Endothelial cell of umbilical vein (primary cell): ENCODE results near the gene LCMT1. TPM values are rescaled to one million over a fixed set of nuclear protein-coding genes. Genes with fewer than 3 reads are reported as not detected.
"Not testable (repeated sequence)": the region's sequence is repeated elsewhere in the genome, so short reads cannot be mapped to it uniquely, and the experiment has no call there.

Source experiments
- BruUV-seq: library from RNA; stranded (reverse); fragments of 400-500 nt; replicated peaks from 2 replicates; lab custom pipeline; 2021; lab: Mats Ljungman, UMichigan
- CTCF ChIA-PET: fragments of 300-600, 350-600 bp; sonication (Branson Sonifier 250); formaldehyde crosslinking; loops from one replicate; lab custom pipeline; 2021; ENCODE audit warnings: antibody characterized with exemption, inconsistent platforms; lab: Charles Lee
- POLR2A ChIA-PET: fragments of 300-600, 350-600 bp; sonication (Branson Sonifier 250); formaldehyde crosslinking; loops from one replicate; lab custom pipeline; 2021; ENCODE audit warnings: antibody characterized with exemption, inconsistent platforms; lab: Charles Lee
- DNase-seq: peaks from one replicate; pipeline ENCODE4 v3.0.0-alpha.2; 2011; ENCODE audit warnings: low read depth, low spot score
- FAIRE-seq: peaks from 2 replicates; lab custom pipeline; 2011; peaks lifted over from hg19 to GRCh38; lab: Jason Lieb, UNC
- H2AFZ ChIP-seq: 2 replicates; pipeline ENCODE4 v1.6.0; 2012; ENCODE audit warnings: low read depth, low read length, control low read depth, inconsistent platforms
- H3K27ac ChIP-seq: 2 replicates; pipeline ENCODE4 v1.5.1; 2011; ENCODE audit warnings: low read depth, mild to moderate bottlenecking, control low read depth, low read length, moderate library complexity; ENCODE audit not compliant: insufficient read depth
- H3K27me3 ChIP-seq, 2 experiments: 2 replicates each; pipeline versions ENCODE4 v1.6.0 to v1.6.1; 2011; ENCODE audit warnings: low read length in 2 of 2, mixed read lengths in 1 of 2; ENCODE audit not compliant: control insufficient read depth in 2 of 2, insufficient read depth in 2 of 2
- H3K36me3 ChIP-seq, 2 experiments: 2 replicates in 1 of 2; 3 replicates in 1 of 2; pipeline ENCODE4 v1.5.1; 2011; ENCODE audit warnings: low read length in 2 of 2, mild to moderate bottlenecking in 1 of 2, moderate library complexity in 1 of 2; ENCODE audit not compliant: control insufficient read depth in 2 of 2, insufficient read depth in 2 of 2; ENCODE audit errors: extremely low read depth in 1 of 2
- H3K4me1 ChIP-seq: 3 replicates; pipeline ENCODE4 v1.5.1; 2011; ENCODE audit warnings: mild to moderate bottlenecking, low read length; ENCODE audit not compliant: control insufficient read depth, insufficient read depth; ENCODE audit errors: extremely low read depth
- H3K4me2 ChIP-seq: 2 replicates; pipeline ENCODE4 v1.6.1; 2011; ENCODE audit warnings: low read length, control low read depth, mixed read lengths; ENCODE audit not compliant: insufficient read depth
- H3K4me3 ChIP-seq, 3 experiments: fragments of 200-600 bp in 1 of 3; sonication (generic), shearing (Covaris generic) in 1 of 3; replicated peaks in 1 of 3; 2 replicates each; pipeline ENCODE4 v1.5.1; 2011 to 2016; ENCODE audit warnings: control low read depth in 3 of 3, low read length in 3 of 3, mild to moderate bottlenecking in 2 of 3, inconsistent platforms in 1 of 3, low read depth in 1 of 3, moderate library complexity in 1 of 3; ENCODE audit not compliant: insufficient read depth in 1 of 3
- H3K79me2 ChIP-seq: 2 replicates; pipeline ENCODE4 v1.6.0; 2012; ENCODE audit warnings: low read length, inconsistent platforms; ENCODE audit not compliant: control insufficient read depth, insufficient read depth
- H3K9ac ChIP-seq: replicated peaks from 2 replicates; pipeline ENCODE3; 2011; ENCODE audit warnings: low read length, control low read depth; ENCODE audit not compliant: insufficient read depth; ENCODE audit errors: extremely low read depth
- H3K9me1 ChIP-seq: replicated peaks from 3 replicates; pipeline ENCODE4 v1.6.0; 2011; ENCODE audit warnings: mild to moderate bottlenecking, low read length; ENCODE audit not compliant: control insufficient read depth, insufficient read depth; ENCODE audit errors: extremely low read depth
- H3K9me3 ChIP-seq: replicated peaks from 2 replicates; pipeline ENCODE4 v1.5.1; 2012; ENCODE audit warnings: low read length, inconsistent platforms; ENCODE audit not compliant: control insufficient read depth, insufficient read depth
- H4K20me1 ChIP-seq: replicated peaks from 2 replicates; pipeline ENCODE3; 2011; ENCODE audit warnings: mild to moderate bottlenecking, low read length; ENCODE audit not compliant: control insufficient read depth, insufficient read depth; ENCODE audit errors: extremely low read depth
- GATA2 ChIP-seq: IDR thresholded peaks from 2 replicates; pipeline ENCODE4 v1.7.0; 2011; ENCODE audit warnings: low read depth, mild to moderate bottlenecking, moderate library complexity, mixed read lengths, low read length; ENCODE audit not compliant: insufficient read length, insufficient read depth
- dilution Hi-C: fragments of 300-500 bp; cut with MboI; formaldehyde crosslinking; loops from one replicate; pipeline ENCODE4 v1.15.0; 2019; ENCODE audit warnings: low sequenced_read_pairs; ENCODE audit not compliant: extremely low pct_ligation_motif_present
- intact Hi-C: fragments of 100-400 bp; cut with micrococcal nuclease; formaldehyde crosslinking; loops from one replicate; pipeline ENCODE4 v1.10.0; 2022
- polyA plus RNA-seq, 4 experiments: library from polyadenylated mRNA; depleted of rRNA in 3 of 4; stranded (reverse) in 3 of 4; unstranded in 1 of 4; fragments of >200 nt; gene quantifications; 2 replicates each; pipeline versions ENCODE4 v1.2.1 to v1.2.3, GENCODE V29; 2011 to 2012; ENCODE audit warnings: missing spikeins in 1 of 4
- total RNA-seq: library from RNA; stranded (reverse); gene quantifications from 2 replicates; pipeline ENCODE4 v1.2.3, GENCODE V29; 2021

Gene LCMT1
- total and polyA plus RNA-seq, 2 donors (not counting 3 experiments of a cell fraction or from before 2014, with no cell fraction given) = 23.5 to 36.2 TPM

DNA sequence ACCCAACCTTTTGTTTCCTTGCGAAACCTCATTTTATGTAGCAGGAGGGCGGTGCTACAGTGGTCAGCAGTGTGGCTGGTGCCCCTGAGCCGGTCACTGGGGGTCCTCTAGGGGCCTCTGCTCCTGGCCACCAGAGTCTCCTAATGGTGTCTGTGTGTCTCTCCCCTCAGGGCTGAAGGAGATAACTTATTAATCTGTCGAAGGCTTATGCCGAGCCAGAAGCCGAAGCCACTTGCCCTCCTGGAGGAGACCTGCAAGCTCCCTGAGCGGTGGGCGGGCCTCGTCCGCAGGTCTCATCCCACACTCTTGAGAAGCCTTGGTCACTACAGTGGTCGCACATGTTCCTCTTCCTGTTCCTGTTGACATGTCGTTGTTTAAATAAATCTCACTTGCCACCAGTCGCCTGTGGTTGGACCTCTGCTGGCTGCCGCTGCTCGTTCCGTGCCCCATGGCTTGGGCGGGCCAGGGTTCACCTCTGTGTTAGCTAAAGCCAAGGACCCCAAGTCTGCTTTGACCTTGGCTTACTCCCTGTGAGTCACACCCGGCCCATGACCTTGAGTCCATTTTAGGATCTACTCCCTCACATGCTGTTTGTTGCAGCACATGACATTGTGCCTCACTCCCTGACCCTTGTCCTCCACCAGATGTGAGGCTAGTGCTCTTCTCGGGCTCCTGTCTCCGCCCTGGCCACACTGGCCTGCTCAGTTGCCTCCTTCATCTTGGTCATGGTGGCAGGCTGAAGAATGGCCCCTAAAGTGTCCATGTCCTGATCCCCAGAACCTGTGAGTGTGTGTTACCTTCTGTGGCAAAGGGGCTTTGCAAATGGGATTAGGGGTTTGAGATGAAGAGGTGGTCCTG is 66.5 kb downstream of the LCMT1 start:
- no peaks in the 10 kb centered on the region for H3K9me1 ChIP-seq
- ChIA-PET CTCF (interaction anchor here (0.9 kb wide), 1 partner anchor 47 kb away, joined by 3 read pairs; no protein-coding TSS in a partner anchor), POLR2A (no interaction called here)
- no peaks in the 10 kb centered on the region for H3K27me3 ChIP-seq
- DNase-seq (no peak), FAIRE-seq (no peak)
- H4K20me1 ChIP-seq = no peaks in the 10 kb centered on the region
- no peak overlapping the region for H2AFZ ChIP-seq
- BruUV-seq = no TSS peak
- peaks cover 0 to 5% of the 10 kb centered on the region in 2 experiments for H3K36me3 ChIP-seq
- H3K4me3 ChIP-seq = no peak overlapping the region
- H3K4me1 ChIP-seq = no peaks in the 10 kb centered on the region
- TF ChIP-seq GATA2 = no peak
- no peaks in the 10 kb centered on the region for H3K9me3 ChIP-seq
- no peaks in the 10 kb centered on the region for H3K79me2 ChIP-seq
- no peak overlapping the region for H3K9ac ChIP-seq
- dilution Hi-C loops = no loop called here
- intact Hi-C loops = no loop called here
- H3K4me2 ChIP-seq = no peak overlapping the region
- H3K27ac ChIP-seq = no peak overlapping the region

DNA sequence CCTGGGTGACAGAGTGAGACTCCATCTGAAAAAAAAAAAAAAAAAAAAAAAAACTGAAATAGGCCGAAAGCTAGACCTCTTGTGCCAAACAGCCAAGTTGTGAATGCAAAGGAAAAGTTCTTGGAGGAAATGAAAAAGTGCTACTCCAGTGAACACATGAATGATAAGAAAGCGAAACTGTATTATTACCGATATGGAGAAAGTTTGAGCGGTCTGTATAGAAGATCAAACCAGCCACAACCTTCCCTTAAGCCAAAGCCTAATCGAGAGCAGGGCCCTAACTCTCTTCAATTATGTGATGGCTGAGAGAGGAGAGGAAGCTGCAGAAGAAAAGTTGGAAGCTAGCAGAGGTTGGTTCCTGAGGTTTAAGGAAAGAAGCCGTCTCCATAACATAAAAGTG is 69.7 kb downstream of the LCMT1 start:
- H3K79me2 ChIP-seq, H3K27ac ChIP-seq, H2AFZ ChIP-seq, dilution Hi-C loops, H3K9me3 ChIP-seq, H3K9me1 ChIP-seq, DNase-seq, H3K4me1 ChIP-seq, H3K27me3 ChIP-seq, H3K4me2 ChIP-seq, H3K4me3 ChIP-seq, BruUV-seq, H4K20me1 ChIP-seq, intact Hi-C loops, H3K36me3 ChIP-seq, H3K9ac ChIP-seq, FAIRE-seq: not testable (repeated sequence)
- POLR2A ChIA-PET = interaction anchor here (0.6 kb wide), 1 partner anchor 312 kb away, joined by 7 read pairs; no protein-coding TSS in a partner anchor
- CTCF ChIA-PET = interaction anchor here (1.3 kb wide), 1 partner anchor 95 kb away, joined by 4 read pairs; no protein-coding TSS in a partner anchor
